SK-MEL-5 (cell line): ENCODE data around the gene HNRNPU. TPM values are rescaled to one million over a fixed set of nuclear protein-coding genes. Genes with fewer than 3 reads are reported as not detected.

ENCODE experiments used
- DNase-seq: peaks from one replicate; pipeline ENCODE4 v3.0.0-alpha.2; 2016; ENCODE audit warnings: low read depth, low spot score
- in situ Hi-C: cut with HindIII; loops from 2 replicates; pipeline ENCODE4 v1.10.0; 2016; ENCODE audit warnings: low sequenced_read_pairs, high pct_unique_total_duplicates, low pct_unique_long_range_greater_than_20kb
- total RNA-seq: library from RNA; depleted of rRNA; stranded (reverse); fragments of >200 nt; shearing (Covaris generic); gene quantifications from 2 replicates; pipeline ENCODE4 v1.2.3, GENCODE V29; 2014

Gene HNRNPU
- total RNA-seq, 1 experiment from 2014 or later, result 221 TPM

DNA sequence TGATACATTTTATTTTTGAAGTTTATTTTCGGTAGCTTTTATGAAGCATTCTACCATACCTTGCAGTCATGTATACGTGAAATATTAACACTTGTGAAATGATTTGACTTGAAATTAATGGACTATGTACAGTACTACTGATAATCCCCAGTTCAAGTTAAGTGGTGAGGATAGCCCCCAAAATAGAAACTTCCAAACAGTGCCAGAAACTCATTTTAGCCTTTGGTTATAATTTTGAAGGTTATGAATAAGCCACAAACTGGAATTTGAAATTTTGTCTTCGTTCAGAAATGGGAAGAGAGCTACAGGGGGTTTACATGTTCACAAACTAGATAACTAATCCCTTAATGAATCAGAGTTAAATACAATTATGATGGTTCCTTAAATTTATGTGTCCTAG, 1.5 kb upstream of the HNRNPU start:
- DNase-seq, result no peak
- in situ Hi-C loops, result no loop called here

DNA sequence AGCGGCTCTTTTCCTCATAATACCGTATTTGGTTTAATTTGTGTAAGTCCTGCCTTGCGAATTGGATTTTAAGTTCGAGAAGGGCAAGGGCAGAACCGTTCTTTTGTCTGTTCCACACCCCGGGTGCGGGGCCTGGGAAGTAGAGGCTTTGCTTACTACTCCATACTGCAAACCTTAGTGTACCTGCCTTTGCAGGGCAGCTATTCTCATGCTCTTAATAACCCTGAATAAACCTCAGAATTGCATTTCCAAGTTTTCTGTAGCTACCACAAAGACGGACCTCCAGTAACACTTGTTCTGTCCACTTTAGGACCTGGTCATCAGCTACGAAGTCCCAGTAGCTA, 657 bp upstream of the HNRNPU start:
- in situ Hi-C loops, result no loop called here
- peak; percentile 55 for DNase-seq

DNA sequence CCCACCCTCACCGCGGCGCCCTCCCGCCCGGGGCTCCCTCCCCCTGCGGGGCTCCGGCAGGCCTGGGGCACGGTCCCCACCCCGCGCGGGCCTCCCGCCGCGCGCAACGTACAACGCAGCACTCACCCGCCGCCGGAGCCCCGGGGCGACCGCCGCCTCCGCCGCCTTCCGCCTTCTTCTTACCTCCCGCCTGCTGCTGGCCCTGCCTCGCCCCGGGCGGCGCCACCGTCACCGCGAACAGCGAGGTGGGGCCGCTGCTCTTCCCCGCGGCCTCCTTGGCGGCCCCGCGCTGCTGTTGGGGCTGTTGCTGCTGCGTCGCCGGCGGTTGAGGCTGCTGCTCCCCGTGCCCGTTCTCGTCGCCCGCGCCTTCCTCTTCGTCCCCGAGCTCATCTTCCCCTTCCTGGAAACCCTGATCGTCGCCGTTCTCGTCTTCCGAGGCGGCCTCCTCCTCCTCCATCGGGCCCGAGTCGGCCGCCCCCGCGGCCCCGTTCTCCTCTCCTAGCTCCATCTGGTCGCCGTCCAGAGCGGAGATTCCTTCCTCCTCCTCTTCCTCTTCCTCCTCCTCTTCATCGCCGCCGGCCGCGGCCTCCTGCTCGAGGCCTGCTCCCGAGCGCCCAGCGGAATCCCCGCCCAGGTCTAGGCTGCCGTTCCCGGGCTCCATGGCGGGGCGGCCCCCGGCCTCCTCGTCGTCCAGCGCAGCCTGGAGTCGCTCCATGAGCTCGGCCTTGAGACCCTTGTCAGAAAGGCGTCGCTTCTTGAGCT, 671 bp downstream of the HNRNPU start:
- DNase-seq, result no peak
- in situ Hi-C loops, result no loop called here

DNA sequence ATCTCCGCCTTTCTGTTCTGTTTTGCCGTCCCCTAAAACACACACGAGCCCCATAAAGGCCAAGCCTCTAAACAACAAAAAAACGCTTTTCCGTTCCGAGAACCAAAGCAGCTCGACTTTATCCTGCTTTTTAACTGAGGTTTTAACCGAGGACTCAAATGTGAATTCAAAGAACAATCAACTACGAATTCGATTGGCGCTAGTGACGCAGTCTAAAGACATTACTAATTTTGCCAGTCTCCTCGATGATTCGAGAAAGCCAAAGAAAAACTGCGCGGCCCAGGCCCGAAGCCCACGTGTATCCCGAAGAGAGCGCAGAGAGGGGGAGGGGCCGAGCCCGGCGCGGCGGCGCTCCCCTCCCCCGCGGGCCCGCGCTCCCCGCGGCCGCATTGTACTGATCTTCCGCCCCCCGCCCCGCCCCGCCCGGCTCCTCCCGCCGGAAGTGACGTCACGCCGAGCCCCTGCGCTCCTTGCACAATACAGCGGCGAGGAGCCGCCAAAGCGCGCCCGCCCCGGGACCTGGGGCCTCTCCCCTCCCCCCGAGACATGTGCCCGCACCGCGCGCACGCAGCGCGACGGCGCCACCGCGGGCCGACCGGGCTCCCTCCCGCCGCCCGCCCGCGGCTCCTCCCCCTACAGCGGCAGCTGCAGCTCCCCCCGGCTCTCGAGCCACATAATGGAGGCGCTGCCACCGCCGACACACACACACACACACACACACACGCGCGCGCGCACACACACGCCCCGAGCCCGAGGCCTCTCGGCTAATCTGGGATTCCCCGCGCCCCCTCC, 1.4 kb downstream of the HNRNPU start:
- DNase-seq, result peak; percentile 93
- in situ Hi-C loops, result no loop called here

DNA sequence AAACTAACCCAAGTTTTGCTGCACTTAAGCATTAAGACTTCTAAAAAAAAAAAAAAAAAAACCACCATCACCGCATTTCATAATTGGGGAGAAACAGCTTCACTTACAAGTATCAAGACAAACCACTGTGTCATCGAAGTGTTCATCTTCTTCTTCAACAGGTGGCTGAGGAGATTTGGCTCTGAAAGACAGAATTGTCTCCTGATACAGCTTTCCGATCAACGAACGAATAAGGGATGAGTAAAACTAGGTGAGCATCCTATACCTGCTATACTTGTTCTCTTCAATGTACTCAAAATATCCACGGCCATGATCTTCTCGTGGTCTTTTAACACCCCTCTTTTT, 2.0 kb downstream of the HNRNPU start:
- in situ Hi-C loops, result no loop called here
- DNase-seq, result peak; percentile 20

DNA sequence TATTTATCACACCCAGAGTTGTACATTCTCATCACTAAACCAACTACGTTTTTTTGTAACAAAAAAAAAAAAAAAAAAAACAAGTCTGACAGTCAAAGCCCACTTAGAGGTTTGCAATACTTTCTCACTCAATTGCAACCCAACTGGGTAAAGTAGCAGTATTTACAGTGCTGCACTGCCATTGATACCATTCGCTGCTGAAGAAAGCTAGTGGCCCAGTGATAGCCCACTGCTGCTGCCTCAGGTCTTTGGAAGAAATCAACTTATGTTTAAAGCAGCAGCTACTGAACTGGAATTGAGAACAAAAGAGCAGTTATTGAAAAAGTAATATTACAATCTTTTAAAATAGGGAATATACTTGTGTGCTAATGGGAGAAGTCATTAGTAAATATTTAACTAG, 2.7 kb downstream of the HNRNPU start:
- no peak for DNase-seq
- in situ Hi-C loops, result no loop called here

DNA sequence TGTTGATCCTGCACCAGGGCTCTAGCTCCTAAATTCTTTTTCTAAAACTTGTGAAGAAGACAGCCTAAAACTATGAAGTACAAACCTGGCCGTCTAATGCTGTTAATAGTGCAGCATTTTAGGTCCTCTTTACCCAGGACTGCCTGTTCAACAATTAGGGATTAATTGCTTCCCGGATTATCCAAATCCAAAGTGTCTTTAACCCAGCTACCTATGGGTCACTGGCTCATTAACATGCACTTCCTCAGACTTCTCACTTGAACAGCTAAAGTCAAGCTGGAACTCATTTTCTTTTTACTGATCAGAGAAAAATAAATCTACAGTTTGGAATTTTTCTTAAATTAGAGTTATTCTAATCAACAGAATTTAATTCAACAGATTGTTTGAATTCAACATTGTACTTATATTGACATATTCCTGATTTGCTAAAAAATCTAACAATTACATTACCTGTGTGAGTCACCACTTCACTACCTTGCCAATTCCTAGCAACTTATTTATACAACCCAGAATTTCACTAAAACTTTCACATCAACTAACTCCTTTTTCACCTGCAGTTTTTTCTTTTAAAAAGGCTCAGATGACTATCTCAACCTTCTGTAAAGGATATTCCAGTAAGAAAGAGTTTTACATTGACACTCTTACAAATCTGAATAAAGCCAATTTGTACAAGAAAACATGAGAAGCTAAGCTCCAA, 3.3 kb downstream of the HNRNPU start:
- no peak for DNase-seq
- in situ Hi-C loops, result no loop called here

DNA sequence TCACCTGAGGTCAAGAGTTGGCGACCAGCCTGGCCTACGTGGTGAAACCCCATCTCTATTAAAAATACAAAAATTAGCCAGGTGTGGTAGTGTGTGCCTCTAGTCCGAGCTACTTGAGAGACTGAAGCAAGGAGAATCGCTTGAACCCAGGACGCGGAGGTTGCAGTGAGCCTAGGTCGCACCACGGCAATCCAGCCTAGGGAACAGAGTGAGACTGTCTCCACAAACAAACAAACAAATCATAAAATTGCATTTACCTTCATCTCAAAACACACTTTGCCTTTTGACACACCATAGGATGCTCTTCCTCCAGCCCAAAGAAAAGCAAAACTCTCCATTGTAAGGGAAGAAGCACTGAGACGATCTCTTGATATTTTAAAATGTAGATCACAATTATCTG, 4.3 kb downstream of the HNRNPU start:
- no peak for DNase-seq
- in situ Hi-C loops, result no loop called here

DNA sequence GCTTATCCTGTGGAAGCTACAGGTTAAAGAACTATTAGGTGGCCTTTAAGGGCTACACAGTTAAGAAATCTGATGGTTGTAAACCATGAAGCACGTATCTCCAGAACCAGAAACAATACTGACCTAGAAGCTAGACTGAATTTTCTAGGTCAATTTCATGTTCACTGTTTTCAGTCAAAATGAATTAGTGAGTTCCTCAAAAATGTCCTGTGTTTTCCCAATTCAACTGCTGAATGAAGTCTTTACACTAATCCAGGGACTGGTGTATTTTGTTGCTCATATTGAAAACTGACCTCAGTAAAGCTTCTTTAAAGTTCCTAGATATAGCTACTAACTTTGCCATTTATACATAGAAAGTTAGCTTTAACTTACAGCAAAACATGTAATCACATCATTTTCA, 6.0 kb downstream of the HNRNPU start:
- in situ Hi-C loops, result no loop called here
- no peak for DNase-seq

DNA sequence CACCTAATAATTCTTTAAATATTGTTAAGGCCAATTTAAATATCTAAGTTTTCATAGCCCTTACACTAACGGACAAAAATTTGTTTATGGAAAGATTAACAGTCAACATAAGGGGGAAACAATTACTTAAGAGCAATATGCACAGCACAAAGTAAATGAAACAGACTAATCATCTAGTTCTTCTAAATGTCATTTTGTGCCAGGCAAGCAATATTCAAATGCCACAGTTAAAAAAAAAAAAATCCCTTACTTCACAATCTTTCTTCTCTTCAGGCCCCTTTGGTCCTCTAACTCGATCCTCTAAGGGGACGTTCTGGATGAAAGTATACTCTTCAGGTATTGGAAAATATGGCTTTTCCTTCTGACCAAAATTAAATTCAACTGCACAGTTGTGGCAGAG, 6.6 kb downstream of the HNRNPU start:
- in situ Hi-C loops, result no loop called here
- DNase-seq, result no peak

DNA sequence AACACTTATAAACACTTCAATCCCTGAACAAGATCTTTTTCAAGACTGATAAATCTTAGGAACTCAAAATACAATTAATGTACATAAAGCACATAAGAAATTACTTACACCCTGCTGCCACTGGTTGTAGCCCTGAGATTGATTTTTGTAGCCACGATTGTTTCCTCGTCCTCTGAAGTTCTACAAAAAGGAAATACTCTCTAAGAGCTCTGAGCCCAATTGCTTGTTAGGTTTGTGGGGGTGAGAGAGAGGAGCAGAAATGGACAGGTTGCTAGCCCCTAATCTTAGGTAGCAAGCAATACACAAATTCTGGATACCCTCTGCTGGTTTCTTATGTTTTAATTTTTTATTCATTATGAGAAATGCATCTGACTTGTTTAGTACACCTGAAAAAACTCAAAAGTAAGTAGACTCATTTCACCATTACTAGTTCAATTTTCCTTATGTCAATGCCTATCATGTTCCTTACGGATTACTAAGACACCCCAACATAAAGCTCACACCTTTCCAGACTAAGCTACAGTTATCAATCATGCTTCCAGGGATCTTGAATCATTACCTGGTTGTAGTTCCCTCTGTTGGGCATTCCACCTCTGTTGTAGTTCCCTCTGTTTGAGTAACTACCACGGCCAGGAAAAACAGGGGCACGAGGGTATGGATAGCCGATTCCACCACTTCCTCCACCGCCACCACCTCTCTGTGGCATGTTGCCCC, 9.3 kb downstream of the HNRNPU start:
- DNase-seq, result no peak
- in situ Hi-C loops, result no loop called here

DNA sequence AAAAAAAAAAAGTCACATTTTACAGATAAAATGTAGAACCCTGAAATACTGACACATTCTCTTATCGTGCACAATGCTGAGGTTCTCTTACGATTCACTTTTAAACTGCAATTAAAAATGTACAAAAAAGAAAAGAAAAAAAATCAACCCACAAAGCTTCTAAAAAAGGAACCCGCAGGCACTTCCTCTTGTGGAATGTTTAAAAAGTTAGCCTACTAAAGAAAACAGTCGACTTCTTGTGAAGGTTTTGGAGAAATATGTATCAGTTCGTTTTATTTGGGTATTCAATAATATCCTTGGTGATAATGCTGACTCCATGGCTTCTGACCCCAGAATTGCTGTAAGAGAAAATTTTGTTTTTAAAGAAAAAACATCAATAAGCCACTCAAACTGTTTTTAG, 10.2 kb downstream of the HNRNPU start:
- DNase-seq, result no peak
- in situ Hi-C loops, result no loop called here

DNA sequence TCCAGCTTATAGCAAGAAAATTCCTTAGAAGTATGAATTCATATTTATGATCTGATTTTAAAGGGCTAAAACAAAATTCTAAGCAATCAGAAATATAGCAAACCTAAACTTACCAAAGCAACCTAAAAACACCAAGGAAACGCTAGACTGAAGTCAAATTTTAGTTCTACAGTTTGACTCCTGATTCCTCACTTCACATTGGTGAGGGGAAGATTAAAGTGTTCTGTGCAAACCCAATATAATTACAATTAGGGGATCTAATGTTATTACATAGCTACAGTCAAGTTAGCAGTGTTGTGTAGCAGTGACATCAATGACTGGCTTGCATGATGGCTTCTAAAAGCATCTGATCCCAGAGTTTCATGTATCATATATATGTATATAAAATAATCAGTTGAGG, 11.6 kb downstream of the HNRNPU start:
- in situ Hi-C loops, result no loop called here
- DNase-seq, result no peak

DNA sequence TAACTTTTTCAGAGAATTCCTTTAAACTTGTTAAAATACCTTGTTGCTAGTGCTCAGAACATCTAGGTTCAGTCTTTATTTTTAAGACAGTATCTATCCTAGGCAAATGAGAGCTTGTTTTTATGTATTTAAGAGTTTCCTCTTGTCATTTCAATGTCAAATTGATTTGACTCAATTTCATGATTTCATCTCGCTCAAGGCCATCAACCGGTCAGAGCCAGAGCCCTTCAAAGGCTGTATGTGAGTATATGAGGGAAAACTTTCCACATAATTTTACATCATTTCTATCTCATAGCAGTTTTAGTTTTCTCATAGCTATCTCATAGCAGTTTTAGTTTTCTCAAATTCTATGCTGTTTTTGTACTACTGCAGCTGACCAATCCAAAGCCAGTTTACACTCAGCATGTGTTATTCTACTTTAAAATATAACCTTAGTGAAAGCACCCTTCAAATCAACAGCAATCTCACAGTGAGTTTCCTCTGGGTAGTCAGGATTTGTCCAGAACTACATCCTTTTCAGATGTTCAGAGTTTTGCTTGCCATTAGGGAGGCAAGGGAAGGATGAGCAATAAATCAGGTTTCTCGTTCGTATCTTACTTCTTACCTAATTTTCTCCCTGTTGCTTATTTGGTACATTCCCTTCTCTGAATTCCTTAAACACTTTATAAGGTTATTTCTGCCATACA, 12.7 kb downstream of the HNRNPU start:
- no peak for DNase-seq
- in situ Hi-C loops, result no loop called here

DNA sequence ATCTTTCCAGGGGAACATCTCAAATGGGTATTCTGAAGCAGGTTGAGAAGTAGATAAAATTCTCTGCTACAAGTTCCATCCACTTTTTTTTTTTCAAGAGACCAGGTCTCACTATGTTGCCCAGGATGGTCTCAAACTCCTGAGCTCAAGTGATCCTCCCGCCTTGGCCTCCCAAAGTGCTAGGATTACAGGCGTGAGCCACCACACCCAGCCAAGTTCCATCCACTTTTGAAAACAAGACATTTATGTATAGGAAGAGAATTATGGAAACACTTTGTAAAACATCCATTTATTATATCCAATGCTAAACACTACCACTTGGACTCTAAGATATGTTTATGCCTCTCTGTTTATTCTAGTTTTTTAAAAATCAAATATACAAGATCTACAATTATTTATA, 13.4 kb downstream of the HNRNPU start:
- in situ Hi-C loops, result no loop called here
- no peak for DNase-seq

DNA sequence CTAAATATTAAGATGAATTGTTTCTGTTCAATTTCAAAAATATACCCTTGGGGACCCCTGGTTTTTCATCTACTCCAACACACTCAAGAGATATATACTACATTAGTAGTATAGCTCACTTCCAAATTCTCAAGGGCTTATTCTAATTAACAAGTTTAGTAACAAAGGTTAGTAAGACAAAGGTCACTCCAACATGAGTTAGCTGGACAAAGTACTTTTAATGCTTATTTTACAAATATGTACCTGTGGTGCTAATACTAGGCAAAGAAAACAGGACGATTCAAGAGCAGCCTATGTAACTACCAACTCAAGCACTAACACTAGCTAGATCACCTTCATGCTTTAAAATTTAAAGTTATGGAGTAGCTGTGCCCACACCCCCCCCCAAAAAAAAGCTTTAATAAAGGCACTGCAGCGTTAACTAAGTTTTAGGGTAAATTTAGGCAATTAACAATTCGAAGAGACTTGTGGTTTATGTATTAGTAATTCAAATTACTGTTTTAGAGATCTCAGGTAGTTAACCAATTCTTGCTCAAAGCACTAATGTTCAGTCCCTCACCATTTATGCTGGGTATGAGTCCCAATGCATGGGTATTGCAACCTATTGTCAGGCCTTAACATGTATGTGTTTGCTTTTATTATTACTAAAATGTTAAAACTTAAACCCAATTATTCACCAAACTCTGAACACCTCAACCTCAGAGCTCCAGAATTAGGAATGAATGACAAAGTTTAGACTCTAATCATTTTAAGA, 14.1 kb downstream of the HNRNPU start:
- in situ Hi-C loops, result no loop called here
- no peak for DNase-seq
